ENCODE results near the gene RBM4.

RBM4 gene

GRCh38 chr11:66653123-66653522, 14.6 kb downstream of the RBM4 start:
- DNase-seq (ENCODE audit: low spot score): no peak

GRCh38 chr11:66659763-66660162, 21.3 kb downstream of the RBM4 start:
- no peak for DNase-seq (ENCODE audit: low spot score)

- no peak for DNase-seq (ENCODE audit: low spot score)
These were observed 25.3 kb downstream of the RBM4 start for GRCh38 chr11:66663741-66664296.

- DNase-seq (ENCODE audit: low spot score): no peak
These were observed 26.9 kb downstream of the RBM4 start for GRCh38 chr11:66665369-66665768.

GRCh38 chr11:66670816-66671215, 32.3 kb downstream of the RBM4 start:
- no peak for DNase-seq (ENCODE audit: low spot score)

DNA sequence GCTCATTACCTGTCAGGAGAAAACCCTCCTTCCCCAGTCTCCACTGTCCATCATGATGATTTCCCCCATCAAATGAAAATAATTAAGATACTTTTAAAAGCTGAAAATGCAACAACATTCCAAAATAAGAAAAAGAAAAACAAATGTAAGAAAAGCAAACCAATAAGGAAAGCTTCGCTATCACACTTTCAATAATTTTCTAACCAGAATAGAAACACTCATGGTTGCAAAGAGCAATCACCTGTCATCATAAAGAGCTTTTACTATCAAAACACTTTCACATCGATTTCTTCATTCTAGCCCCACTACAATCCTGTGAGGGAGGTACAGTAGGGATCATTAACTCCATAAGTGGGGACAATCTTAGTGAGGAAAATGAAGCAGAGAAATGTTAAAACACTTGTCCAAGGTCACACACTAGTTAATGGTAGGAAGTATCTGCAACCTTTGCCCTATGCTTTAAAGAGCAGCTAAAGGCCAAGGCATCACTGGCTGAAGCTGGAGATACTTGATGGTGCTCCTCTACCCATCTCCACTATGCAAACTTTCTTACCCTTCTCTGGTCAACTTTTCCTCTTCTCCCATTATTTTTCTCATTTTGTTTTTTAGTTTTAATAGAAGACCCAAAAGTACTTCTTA, 36.6 kb downstream of the RBM4 start:
- no peak for DNase-seq (ENCODE audit: low spot score)

DNA sequence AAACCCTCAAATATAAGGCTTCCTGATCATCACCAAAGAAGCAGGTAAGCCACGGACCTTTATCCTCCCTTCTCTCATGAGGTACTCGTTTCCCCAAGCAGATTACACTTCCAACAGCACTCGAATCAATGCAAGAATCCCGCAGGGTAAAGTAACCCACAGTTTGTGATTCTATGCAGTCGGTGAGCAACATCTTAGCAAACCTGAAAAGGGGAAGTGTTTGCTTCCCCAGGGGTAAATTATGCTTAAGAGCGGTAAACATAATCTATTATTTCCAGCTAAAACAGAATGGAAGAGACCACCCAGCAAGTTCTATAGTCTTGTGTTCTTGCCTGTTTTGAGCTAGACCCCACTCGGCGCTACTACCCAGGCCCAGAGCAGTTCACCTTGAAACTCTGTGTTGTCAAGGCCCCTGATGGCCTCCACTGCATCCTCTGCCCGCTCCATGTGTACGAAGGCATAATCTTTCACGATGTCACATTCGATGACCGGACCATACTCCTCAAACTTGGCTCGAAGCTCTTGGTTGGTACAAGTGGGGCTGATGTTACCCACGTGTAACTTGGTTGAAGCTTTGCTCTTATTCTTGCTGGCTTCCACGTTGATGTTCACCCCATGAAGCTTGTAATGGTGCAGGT, 37.9 kb downstream of the RBM4 start:
- DNase-seq (ENCODE audit: low spot score): no peak

DNA sequence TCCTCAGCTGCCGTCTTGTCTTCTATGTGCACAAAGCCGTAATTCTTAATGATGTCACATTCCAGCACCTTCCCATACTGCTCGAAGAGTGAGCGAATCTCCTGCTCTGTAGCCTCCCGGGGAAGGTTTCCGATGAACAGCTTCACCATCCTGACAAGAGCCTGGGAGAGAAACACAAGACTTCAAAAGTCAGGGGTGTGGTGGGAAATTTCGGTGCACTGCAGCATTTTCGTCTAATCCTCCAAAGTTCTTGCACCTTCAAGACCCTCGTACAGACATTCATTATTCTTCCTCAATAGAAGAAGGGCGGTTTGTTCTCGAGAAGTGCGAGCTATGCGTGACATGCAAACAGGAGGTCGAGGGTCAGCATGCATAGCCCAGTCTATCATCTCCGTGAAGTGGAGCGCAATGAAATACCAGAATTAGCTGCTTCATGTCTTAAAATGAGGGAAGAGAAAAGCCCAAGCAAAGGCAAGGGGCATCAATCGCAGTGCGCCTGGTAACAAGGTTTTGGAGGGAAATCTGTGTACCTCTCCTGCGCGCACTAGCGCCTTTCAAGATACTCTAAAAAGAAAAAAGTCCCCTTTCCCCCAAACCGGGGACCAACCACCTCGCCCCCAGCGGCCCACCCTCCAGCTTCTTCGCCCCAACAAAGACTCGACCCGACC, 38.6 kb downstream of the RBM4 start:
- no peak for DNase-seq (ENCODE audit: low spot score)

DNA sequence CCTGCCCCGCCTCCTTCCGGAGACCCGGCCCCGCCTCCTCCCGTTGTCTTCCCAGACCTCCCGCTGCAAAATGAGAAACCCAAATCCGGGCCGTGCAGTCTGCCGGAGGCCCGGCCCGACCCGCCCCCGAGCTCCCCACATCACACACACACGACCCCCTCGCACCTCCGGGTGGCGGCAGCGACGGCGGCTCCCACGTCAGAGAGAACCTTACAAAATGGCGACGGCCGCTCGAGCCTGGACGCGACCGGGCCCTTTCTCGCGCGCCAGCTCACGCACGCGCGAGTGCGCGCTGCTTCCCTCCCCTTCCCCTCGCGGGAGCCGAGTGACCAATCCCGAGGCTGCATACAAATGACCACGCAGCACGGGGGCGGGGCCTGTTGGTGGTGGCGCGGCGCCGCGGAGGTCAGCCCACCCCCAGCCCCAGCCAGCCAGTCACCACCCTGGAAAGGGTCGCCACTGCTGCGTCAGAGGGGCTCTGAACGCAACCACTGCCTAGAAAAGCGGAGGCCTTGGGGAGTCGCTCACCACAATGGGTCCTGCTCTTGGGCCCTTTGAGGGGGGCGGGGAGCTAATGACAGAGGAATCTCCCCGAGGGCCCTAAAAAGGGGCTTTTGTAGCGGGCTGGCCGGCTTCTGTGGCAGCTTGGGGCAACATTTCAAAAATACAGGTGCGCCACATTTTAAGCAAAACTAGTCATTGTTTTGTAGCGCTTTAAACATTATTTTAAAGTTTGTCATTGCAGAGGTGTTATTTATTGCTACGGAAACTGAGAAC, 39.3 kb downstream of the RBM4 start, which contains the start of gene RBM4B:
RBM4B (minus strand) TSS at position 289 of the 777 bp plus-strand sequence. CDS start 808 bp downstream, outside the sequence.
- peak; percentile 99 for DNase-seq (ENCODE audit: low spot score)

- DNase-seq (ENCODE audit: low spot score): no peak
These were observed 42.6 kb downstream of the RBM4 start for GRCh38 chr11:66680966-66681645.

DNA sequence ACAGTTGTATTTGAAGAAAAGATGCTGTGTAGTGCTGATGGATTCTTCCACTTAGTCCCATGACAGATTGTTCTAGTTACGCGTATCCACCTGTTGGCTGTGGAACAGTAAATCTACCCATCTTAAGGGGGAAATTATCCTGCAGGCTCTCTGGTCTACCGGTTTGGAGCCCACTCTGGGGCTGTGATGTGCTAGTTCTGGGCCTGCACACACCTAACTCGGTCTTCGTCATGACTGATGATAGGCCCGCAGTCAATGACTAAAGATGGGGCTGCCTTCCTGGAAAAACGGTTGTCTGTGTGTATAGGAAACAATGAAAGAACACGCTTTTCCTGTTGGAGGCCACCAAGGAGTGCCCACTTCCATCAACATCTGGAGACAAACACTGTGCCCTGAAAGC, 45.4 kb downstream of the RBM4 start:
- no peak for DNase-seq (ENCODE audit: low spot score)

DNA sequence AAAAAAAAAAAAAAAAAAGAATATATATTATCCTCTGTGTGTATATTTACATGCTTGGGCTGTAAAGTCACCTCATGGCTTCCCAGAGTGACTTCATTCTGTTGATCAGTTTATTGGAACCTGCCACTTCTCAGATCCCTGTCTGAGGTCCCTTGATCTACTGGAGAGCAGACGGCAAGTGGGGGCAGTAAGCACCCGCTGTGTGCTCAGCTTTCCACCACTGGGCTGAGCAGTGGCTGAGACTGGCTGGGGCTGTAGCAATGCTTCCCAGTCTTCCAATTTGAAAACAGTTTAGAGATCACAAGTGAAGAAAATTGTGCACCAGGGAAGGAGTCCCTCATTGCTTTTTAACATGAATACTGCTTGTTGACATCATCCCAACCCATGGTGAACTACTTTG, 46.1 kb downstream of the RBM4 start:
- no peak for DNase-seq (ENCODE audit: low spot score)

- no peak for DNase-seq (ENCODE audit: low spot score)
These were observed 47.0 kb downstream of the RBM4 start for GRCh38 chr11:66685276-66686099.

DNA sequence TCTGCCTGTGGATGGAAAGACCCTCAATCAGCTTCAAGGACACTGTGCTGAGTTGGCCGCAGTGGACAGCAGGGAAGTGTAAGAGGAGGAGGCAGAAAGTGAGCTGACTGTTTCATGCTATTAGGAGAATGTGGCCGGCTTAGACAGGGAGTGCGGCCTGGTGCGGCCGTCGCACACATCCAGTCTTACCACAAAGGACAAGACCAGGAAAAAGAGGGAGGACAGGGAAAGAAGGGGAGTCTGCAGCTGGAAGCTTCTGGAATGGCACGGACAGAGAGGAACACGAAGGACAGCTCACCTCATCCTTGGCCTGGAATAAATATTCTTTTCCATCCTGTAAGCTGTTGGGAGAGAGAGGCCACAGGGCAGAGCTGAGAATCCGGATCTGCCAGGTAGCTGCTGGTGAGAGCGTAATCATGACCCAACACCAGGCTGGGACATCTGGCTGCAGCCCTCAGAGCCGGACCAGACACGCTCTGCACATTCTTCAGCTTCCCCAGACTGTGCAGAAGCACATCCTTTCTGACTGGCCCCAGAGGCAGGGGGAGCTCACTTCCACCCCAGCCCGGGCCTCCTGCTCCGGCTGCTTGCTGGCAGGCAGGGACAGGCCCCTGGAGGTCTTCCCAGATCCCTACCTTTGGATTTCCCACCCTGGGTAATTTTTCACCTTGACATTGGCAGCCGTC, 47.7 kb downstream of the RBM4 start:
- DNase-seq (ENCODE audit: low spot score): no peak

- DNase-seq (ENCODE audit: low spot score): no peak
These were observed 48.6 kb downstream of the RBM4 start for GRCh38 chr11:66686801-66687750.

DNA sequence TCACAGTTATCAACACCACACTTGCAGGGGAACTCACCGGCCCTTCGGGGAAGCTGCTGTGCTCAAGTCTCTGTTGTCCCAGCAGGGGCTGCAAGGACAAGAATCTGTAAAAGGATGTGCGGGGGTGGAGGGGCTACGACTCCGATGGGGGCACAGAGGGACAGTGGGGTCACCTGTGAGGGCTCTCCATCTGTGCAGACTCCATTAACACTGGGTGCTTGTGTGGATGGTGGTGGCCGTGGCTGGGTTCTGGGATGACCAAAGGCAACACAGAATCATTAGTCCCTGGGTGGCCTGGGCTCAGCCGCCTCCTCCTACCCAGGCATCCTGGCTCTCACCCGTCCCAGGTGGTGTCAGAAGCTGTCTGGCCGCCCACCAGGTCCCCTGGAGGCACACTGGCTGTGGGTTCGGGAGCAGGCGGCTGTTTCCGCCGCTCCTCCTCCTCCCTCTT, 49.4 kb downstream of the RBM4 start:
- no peak for DNase-seq (ENCODE audit: low spot score)

DNA sequence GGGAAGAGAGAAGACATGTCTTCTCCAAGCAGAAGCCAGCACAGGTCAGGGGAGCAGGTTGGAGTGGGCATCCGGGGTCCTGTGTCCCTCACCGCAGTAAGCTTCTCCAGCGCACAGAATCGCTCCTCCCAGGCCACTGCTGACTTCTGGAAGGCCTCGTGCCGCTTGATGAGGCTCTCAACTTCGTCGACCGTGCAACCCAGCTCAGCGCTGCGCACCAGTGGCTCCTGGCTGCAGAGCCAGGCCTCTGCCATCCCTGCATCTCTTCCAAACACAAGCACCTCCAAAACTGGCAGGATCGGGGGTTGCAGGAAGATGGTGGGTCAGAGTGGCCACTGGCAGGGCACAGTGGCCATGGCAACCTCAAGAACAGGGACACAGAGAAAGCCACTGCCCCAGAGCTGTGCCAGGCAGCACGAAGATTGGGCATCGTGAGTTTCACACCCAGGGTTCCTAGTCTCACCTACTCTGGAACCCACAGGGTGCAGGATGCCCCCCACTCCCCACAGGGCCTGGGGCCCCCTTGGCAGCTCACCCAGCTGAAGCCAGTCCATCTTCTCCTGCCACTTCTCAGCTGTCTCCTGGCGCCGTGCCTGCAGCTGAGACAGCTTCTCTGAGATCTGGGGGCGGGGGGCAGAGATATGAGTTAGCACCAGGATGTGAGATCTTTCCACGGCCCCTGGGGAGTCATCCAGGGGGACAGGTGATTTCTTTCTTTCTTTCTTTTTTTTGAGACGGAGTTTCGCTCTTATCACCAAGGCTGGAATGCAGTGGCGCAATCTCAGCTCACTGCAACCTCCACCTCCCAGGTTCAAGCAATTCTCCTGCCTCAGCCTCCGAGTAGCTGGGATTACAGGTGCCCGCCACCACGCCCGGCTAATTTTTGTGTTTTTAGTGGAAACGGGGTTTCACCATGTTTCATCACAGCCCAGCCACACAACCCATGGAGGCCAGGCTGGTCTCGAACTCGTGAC, 50.3 kb downstream of the RBM4 start:
- no peak for DNase-seq (ENCODE audit: low spot score)
